Measurements from ENCODE around the gene ORC4. TPM values are rescaled to one million over a fixed set of nuclear protein-coding genes. Genes with fewer than 3 reads are reported as not detected.

ORC4 gene
- total and polyA plus RNA-seq, 2 of the 8 experiments (the other 6 are each of a cell fraction or from before 2014, with no cell fraction given): 22.7 to 63.7 TPM

GRCh38 chr2:147952118-147952517, 68.4 kb downstream of the ORC4 start:
- Histone ChIP-seq H4K91ac (replicated peaks; ENCODE audit: insufficient read length, low read length) (no peak overlapping the region), H3K56ac (replicated peaks; ENCODE audit: insufficient read length, low read depth, low read length) (no peak overlapping the region), H2BK15ac (ENCODE audit: low read length) (no peak overlapping the region), H2BK5ac (ENCODE audit: low read depth, low read length) (no peak overlapping the region), H3K79me2 (ENCODE audit: control insufficient read depth in 1 of 2, insufficient read depth in 2 of 2, low read length in 2 of 2) (no peaks in the 10 kb centered on the region), H3K4ac (replicated peaks; ENCODE audit: insufficient read length, low read depth, low read length) (no peak overlapping the region), H3K9ac (replicated peaks in 1 of 4; ENCODE audit: extremely low read depth in 1 of 4, low read depth in 3 of 4, low read length in 3 of 4) (no peak overlapping the region), H3K27ac (ENCODE audit: low read depth, low read length) (no peak overlapping the region), H3K4me3 (ENCODE audit: extremely low read depth in 1 of 4, insufficient read depth in 2 of 4, low read depth in 3 of 4, low read length in 4 of 4) (no peak overlapping the region), H3K18ac (ENCODE audit: extremely low read depth, low read length) (no peak overlapping the region), H2BK12ac (ENCODE audit: low read depth, low read length) (no peak overlapping the region), H3K23ac (ENCODE audit: insufficient read length) (no peak overlapping the region), H2AFZ (ENCODE audit: low read length) (no peak overlapping the region), H3K23me2 (ENCODE audit: low read depth, low read length) (no peaks in the 10 kb centered on the region), H4K5ac (ENCODE audit: insufficient read length, low read depth, low read length) (no peak overlapping the region), H2AK5ac (ENCODE audit: low read depth, low read length) (no peak overlapping the region), H3K14ac (ENCODE audit: insufficient read length) (no peak overlapping the region), H3K4me2 (ENCODE audit: insufficient read depth in 1 of 2, low read depth in 2 of 2, low read length in 2 of 2) (no peak overlapping the region), H2BK120ac (replicated peaks; ENCODE audit: low read depth, low read length) (no peak overlapping the region), H3K27me3 (replicated peaks in 1 of 4; ENCODE audit: control insufficient read depth in 3 of 4, extremely low read depth in 1 of 4, insufficient read depth in 3 of 4, low read length in 3 of 4) (no peaks in the 10 kb centered on the region), H3K4me1 (replicated peaks in 1 of 4; ENCODE audit: control insufficient read depth in 3 of 4, insufficient read depth in 4 of 4, low read length in 3 of 4) (no peaks in the 10 kb centered on the region), H3K36me3 (ENCODE audit: control insufficient read depth in 2 of 4, insufficient read depth in 4 of 4, low read length in 3 of 4) (peaks cover 0 to 18% (median 0%) of the 10 kb centered on the region in 4 experiments; a peak in 2 of 8 replicates), H2BK20ac (ENCODE audit: low read length) (no peak overlapping the region), H3K79me1 (ENCODE audit: low read depth, low read length) (no peaks in the 10 kb centered on the region), H4K8ac (ENCODE audit: extremely low read depth, insufficient read depth, low read length) (no peak overlapping the region), H4K20me1 (replicated peaks in 1 of 2; ENCODE audit: control insufficient read depth in 1 of 2, insufficient read depth in 2 of 2, low read length in 2 of 2) (no peaks in the 10 kb centered on the region), H3K9me3 (ENCODE audit: insufficient read depth in 2 of 2, low read depth in 1 of 2, low read length in 1 of 2) (no peaks in the 10 kb centered on the region)
- CTCF ChIA-PET (ENCODE audit: partially characterized antibody): no interaction called here
- TF ChIP-seq MAX (IDR thresholded peaks at IDR 0.05) (no peak), PHF8 (conservative IDR thresholded peaks at IDR 0.05; ENCODE audit: low read depth, low read length) (no peak), EZH2 (IDR thresholded peaks at IDR 0.05; ENCODE audit: low read depth, low read length, severe bottlenecking) (no peak), RFX5 (IDR thresholded peaks at IDR 0.05; ENCODE audit: borderline replicate concordance, low read depth, low read length) (no peak), GABPA (IDR thresholded peaks at IDR 0.05; ENCODE audit: borderline replicate concordance, insufficient read depth, low read length) (no peak), FOSL1 (IDR thresholded peaks at IDR 0.05; ENCODE audit: insufficient read depth, low read depth, low read length) (no peak), NRF1 (IDR thresholded peaks at IDR 0.05; ENCODE audit: low read depth, low read length) (no peak), KDM1A (IDR thresholded peaks at IDR 0.05; ENCODE audit: borderline replicate concordance, low read length) (no peak), GTF2F1 (IDR thresholded peaks at IDR 0.05; ENCODE audit: borderline replicate concordance, low read depth, low read length) (no peak), POLR2AphosphoS5 (IDR thresholded peaks at IDR 0.05; ENCODE audit: low read depth, low read length) (no peak)
- POLR2A ChIA-PET (ENCODE audit: partially characterized antibody): no interaction called here
- FAIRE-seq (no peak), DNase-seq (ENCODE audit: low read depth in 1 of 2, low spot score in 2 of 2) (no peak)

Data from H1 (cell line).